ENCODE results near the gene RPS6KA5. TPM values are rescaled to one million over a fixed set of nuclear protein-coding genes. Genes with fewer than 3 reads are reported as not detected.

Gene RPS6KA5
- total and polyA plus RNA-seq, 2 donors (not counting 1 experiment from before 2014, with no cell fraction given), result 0.59 to 2.0 TPM

- H2AFZ ChIP-seq (ENCODE audit: low read length), result no peak overlapping the region
- no peaks in the 10 kb centered on the region for H3K79me2 ChIP-seq (ENCODE audit: control insufficient read depth, insufficient read depth, low read length)
- H3K9ac ChIP-seq (ENCODE audit: insufficient read depth, low read length), result no peak overlapping the region
- no peaks in the 10 kb centered on the region for H3K4me1 ChIP-seq (ENCODE audit: control insufficient read depth, extremely low read depth, insufficient read depth, low read length)
- H3K27ac ChIP-seq (ENCODE audit: insufficient read depth, low read length), result no peak overlapping the region
- no peaks in the 10 kb centered on the region for H3K27me3 ChIP-seq (ENCODE audit: control insufficient read depth, insufficient read depth, low read length)
- no peak overlapping the region for H3K4me2 ChIP-seq (ENCODE audit: extremely low read depth, insufficient read depth, low read length)
- no peaks in the 10 kb centered on the region for H3K36me3 ChIP-seq (ENCODE audit: control insufficient read depth, insufficient read depth, low read length)
- H4K20me1 ChIP-seq (ENCODE audit: control insufficient read depth, extremely low read depth, insufficient read depth, low read length), result no peaks in the 10 kb centered on the region
- DNase-seq (ENCODE audit: low read depth in 2 of 2), result no peak
- H3K9me3 ChIP-seq (ENCODE audit: control insufficient read depth, insufficient read depth, low read depth, low read length), result no peaks in the 10 kb centered on the region
- TF ChIP-seq EZH2 (IDR thresholded peaks at IDR 0.05; ENCODE audit: low read length, missing control alignments), result no peak
- TF ChIP-seq, protein P1, sequence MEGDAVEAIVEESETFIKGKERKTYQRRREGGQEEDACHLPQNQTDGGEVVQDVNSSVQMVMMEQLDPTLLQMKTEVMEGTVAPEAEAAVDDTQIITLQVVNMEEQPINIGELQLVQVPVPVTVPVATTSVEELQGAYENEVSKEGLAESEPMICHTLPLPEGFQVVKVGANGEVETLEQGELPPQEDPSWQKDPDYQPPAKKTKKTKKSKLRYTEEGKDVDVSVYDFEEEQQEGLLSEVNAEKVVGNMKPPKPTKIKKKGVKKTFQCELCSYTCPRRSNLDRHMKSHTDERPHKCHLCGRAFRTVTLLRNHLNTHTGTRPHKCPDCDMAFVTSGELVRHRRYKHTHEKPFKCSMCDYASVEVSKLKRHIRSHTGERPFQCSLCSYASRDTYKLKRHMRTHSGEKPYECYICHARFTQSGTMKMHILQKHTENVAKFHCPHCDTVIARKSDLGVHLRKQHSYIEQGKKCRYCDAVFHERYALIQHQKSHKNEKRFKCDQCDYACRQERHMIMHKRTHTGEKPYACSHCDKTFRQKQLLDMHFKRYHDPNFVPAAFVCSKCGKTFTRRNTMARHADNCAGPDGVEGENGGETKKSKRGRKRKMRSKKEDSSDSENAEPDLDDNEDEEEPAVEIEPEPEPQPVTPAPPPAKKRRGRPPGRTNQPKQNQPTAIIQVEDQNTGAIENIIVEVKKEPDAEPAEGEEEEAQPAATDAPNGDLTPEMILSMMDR (conservative IDR thresholded peaks at IDR 0.05 in 1 of 2, IDR thresholded peaks at IDR 0.05 in 1 of 2; ENCODE audit: low read depth in 1 of 2, low read length in 2 of 2), result no peak
- no peak overlapping the region for H3K4me3 ChIP-seq (replicated peaks in 1 of 4; ENCODE audit: control extremely low read depth in 1 of 4, insufficient read depth in 1 of 4, low read depth in 3 of 4, low read length in 4 of 4)
These were observed 13.9 kb downstream of the RPS6KA5 start for GRCh38 chr14:91046488-91047072.

GRCh38 chr14:91041450-91041849 is 19.0 kb downstream of the RPS6KA5 start:
- Histone ChIP-seq H4K20me1 (ENCODE audit: control insufficient read depth, extremely low read depth, insufficient read depth, low read length) (no peaks in the 10 kb centered on the region), H2AFZ (ENCODE audit: low read length) (no peak overlapping the region), H3K9me3 (ENCODE audit: control insufficient read depth, insufficient read depth, low read depth, low read length) (no peaks in the 10 kb centered on the region), H3K36me3 (ENCODE audit: control insufficient read depth, insufficient read depth, low read length) (no peaks in the 10 kb centered on the region), H3K27me3 (ENCODE audit: control insufficient read depth, insufficient read depth, low read length) (no peaks in the 10 kb centered on the region), H3K9ac (ENCODE audit: insufficient read depth, low read length) (no peak overlapping the region), H3K27ac (ENCODE audit: insufficient read depth, low read length) (no peak overlapping the region), H3K4me2 (ENCODE audit: extremely low read depth, insufficient read depth, low read length) (no peak overlapping the region), H3K4me3 (replicated peaks in 1 of 4; ENCODE audit: control extremely low read depth in 1 of 4, insufficient read depth in 1 of 4, low read depth in 3 of 4, low read length in 4 of 4) (no peak overlapping the region), H3K79me2 (ENCODE audit: control insufficient read depth, insufficient read depth, low read length) (no peaks in the 10 kb centered on the region), H3K4me1 (ENCODE audit: control insufficient read depth, extremely low read depth, insufficient read depth, low read length) (no peaks in the 10 kb centered on the region)
- no peak for DNase-seq (ENCODE audit: low read depth in 2 of 2)
- TF ChIP-seq EZH2 (IDR thresholded peaks at IDR 0.05; ENCODE audit: low read length, missing control alignments), result no peak
- TF ChIP-seq, protein P1 (conservative IDR thresholded peaks at IDR 0.05 in 1 of 2, IDR thresholded peaks at IDR 0.05 in 1 of 2; ENCODE audit: low read depth in 1 of 2, low read length in 2 of 2), result no peak

GRCh38 chr14:91040545-91040944 is 19.9 kb downstream of the RPS6KA5 start:
- DNase-seq (ENCODE audit: low read depth in 2 of 2), result no peak
- TF ChIP-seq, protein P1 (conservative IDR thresholded peaks at IDR 0.05 in 1 of 2, IDR thresholded peaks at IDR 0.05 in 1 of 2; ENCODE audit: low read depth in 1 of 2, low read length in 2 of 2), result no peak
- TF ChIP-seq EZH2 (IDR thresholded peaks at IDR 0.05; ENCODE audit: low read length, missing control alignments), result no peak

More at GRCh38 chr14:91040545-91040944, 19.9 kb downstream of the RPS6KA5 start:
- Histone ChIP-seq H3K4me1 (ENCODE audit: control insufficient read depth, extremely low read depth, insufficient read depth, low read length) (no peaks in the 10 kb centered on the region), H3K9me3 (ENCODE audit: control insufficient read depth, insufficient read depth, low read depth, low read length) (no peaks in the 10 kb centered on the region), H3K79me2 (ENCODE audit: control insufficient read depth, insufficient read depth, low read length) (no peaks in the 10 kb centered on the region), H3K27ac (ENCODE audit: insufficient read depth, low read length) (no peak overlapping the region), H2AFZ (ENCODE audit: low read length) (no peak overlapping the region), H3K9ac (ENCODE audit: insufficient read depth, low read length) (no peak overlapping the region), H4K20me1 (ENCODE audit: control insufficient read depth, extremely low read depth, insufficient read depth, low read length) (no peaks in the 10 kb centered on the region), H3K4me2 (ENCODE audit: extremely low read depth, insufficient read depth, low read length) (no peak overlapping the region), H3K27me3 (ENCODE audit: control insufficient read depth, insufficient read depth, low read length) (no peaks in the 10 kb centered on the region), H3K36me3 (ENCODE audit: control insufficient read depth, insufficient read depth, low read length) (no peaks in the 10 kb centered on the region), H3K4me3 (replicated peaks in 1 of 4; ENCODE audit: control extremely low read depth in 1 of 4, insufficient read depth in 1 of 4, low read depth in 3 of 4, low read length in 4 of 4) (no peak overlapping the region)
